IMR-90 (cell line): ENCODE data around the gene TRAPPC3. TPM values are rescaled to one million over a fixed set of nuclear protein-coding genes. Genes with fewer than 3 reads are reported as not detected.

ENCODE experiments used
- ATAC-seq: fragments of 200-7000 bp; cut with Tn5 transposase; 2 replicates; pipeline ENCODE4 v1.9.1; 2020; ENCODE audit warnings: low read depth, mild to moderate bottlenecking, moderate library complexity
- BruUV-seq: library from RNA; stranded (reverse); fragments of 400-500 nt; replicated peaks from 2 replicates; lab custom pipeline; 2021; lab: Mats Ljungman, UMichigan
- CTCF ChIA-PET: fragments of 300-600 bp; formaldehyde crosslinking; extraction: SDS; loops from one replicate; lab custom pipeline; 2021; ENCODE audit warnings: antibody characterized with exemption; lab: Yijun Ruan, JAX
- POLR2A ChIA-PET: fragments of 300-600 bp; sonication (Branson Sonifier 250); formaldehyde crosslinking; loops from one replicate; lab custom pipeline; 2022; ENCODE audit warnings: antibody characterized with exemption; ENCODE audit not compliant: unreplicated experiment; lab: Charles Lee
- DNase-seq: peaks from one replicate; pipeline ENCODE4 v3.0.0; 2013
- H2AFZ ChIP-seq: replicated peaks from 2 replicates; pipeline ENCODE3; 2013; ENCODE audit warnings: low read length, mild to moderate bottlenecking; ENCODE audit not compliant: poor library complexity
- H2AK5ac ChIP-seq: 2 replicates; pipeline ENCODE4 v1.6.1; 2013; ENCODE audit warnings: low read depth, low read length, inconsistent platforms
- H2AK9ac ChIP-seq: replicated peaks from 2 replicates; pipeline ENCODE3; 2013; ENCODE audit warnings: mild to moderate bottlenecking, low read depth, low read length, moderate library complexity; ENCODE audit not compliant: poor library complexity
- H2BK120ac ChIP-seq: 2 replicates; pipeline ENCODE4 v1.6.1; 2013; ENCODE audit warnings: low read depth, low read length, inconsistent platforms
- H2BK15ac ChIP-seq: 3 replicates; pipeline ENCODE4 v1.6.1; 2013; ENCODE audit warnings: low read depth, low read length, inconsistent platforms
- H2BK20ac ChIP-seq: 2 replicates; pipeline ENCODE4 v1.6.1; 2013; ENCODE audit warnings: low read depth, mild to moderate bottlenecking, inconsistent platforms, low read length, moderate library complexity
- H2BK5ac ChIP-seq: 2 replicates; pipeline ENCODE4 v1.6.1; 2013; ENCODE audit warnings: mild to moderate bottlenecking, low read depth, low read length, inconsistent platforms; ENCODE audit not compliant: poor library complexity, severe bottlenecking
- H3K14ac ChIP-seq: replicated peaks from 2 replicates; pipeline ENCODE4 v1.6.1; 2013; ENCODE audit warnings: low read depth, low read length, inconsistent platforms
- H3K18ac ChIP-seq: 2 replicates; pipeline ENCODE4 v1.6.1; 2013; ENCODE audit warnings: low read depth, low read length, control low read depth
- H3K23ac ChIP-seq: 2 replicates; pipeline ENCODE4 v1.6.1; 2013; ENCODE audit warnings: low read depth, low read length, inconsistent platforms
- H3K27ac ChIP-seq: 2 replicates; pipeline ENCODE4 v1.5.1; 2013; ENCODE audit warnings: mild to moderate bottlenecking, control low read depth, low read length; ENCODE audit not compliant: insufficient read depth
- H3K27me3 ChIP-seq: 2 replicates; pipeline ENCODE4 v1.6.1; 2013; ENCODE audit warnings: low read length; ENCODE audit not compliant: control insufficient read depth, insufficient read depth
- H3K36me3 ChIP-seq: 2 replicates; pipeline ENCODE4 v1.6.1; 2013; ENCODE audit warnings: low read length, mixed read lengths; ENCODE audit not compliant: control insufficient read depth, insufficient read depth
- H3K4ac ChIP-seq: 2 replicates; pipeline ENCODE4 v1.6.1; 2013; ENCODE audit warnings: low read depth, low read length, inconsistent platforms
- H3K4me1 ChIP-seq: 2 replicates; pipeline ENCODE4 v1.6.1; 2013; ENCODE audit warnings: low read length, mixed read lengths; ENCODE audit not compliant: control insufficient read depth, insufficient read depth
- H3K4me2 ChIP-seq: 2 replicates; pipeline ENCODE4 v1.6.1; 2013; ENCODE audit warnings: low read depth, mild to moderate bottlenecking, control low read depth, low read length, moderate library complexity
- H3K4me3 ChIP-seq: 2 replicates; pipeline ENCODE4 v1.5.1; 2013; ENCODE audit warnings: low read depth, mild to moderate bottlenecking, control low read depth, low read length, moderate library complexity; ENCODE audit not compliant: insufficient read depth
- H3K56ac ChIP-seq: 2 replicates; pipeline ENCODE4 v1.6.1; 2013; ENCODE audit warnings: low read length, inconsistent platforms; ENCODE audit not compliant: insufficient read depth; ENCODE audit errors: extremely low read depth
- H3K79me1 ChIP-seq, 2 experiments: 2 replicates each; pipeline ENCODE4 v1.6.1; 2013; ENCODE audit warnings: low read length in 2 of 2, inconsistent platforms in 1 of 2, low read depth in 1 of 2
- H3K9ac ChIP-seq: 2 replicates; pipeline ENCODE4 v1.6.1; 2013; ENCODE audit warnings: low read depth, low read length, control low read depth
- H3K9me1 ChIP-seq: 2 replicates; pipeline ENCODE4 v1.6.1; 2013; ENCODE audit warnings: low read length, inconsistent platforms; ENCODE audit not compliant: insufficient read depth
- H3K9me3 ChIP-seq: 2 replicates; pipeline ENCODE4 v1.6.1; 2013; ENCODE audit warnings: low read length; ENCODE audit not compliant: control insufficient read depth, insufficient read depth
- H4K20me1 ChIP-seq: 2 replicates; pipeline ENCODE4 v1.6.1; 2013; ENCODE audit warnings: low read length, inconsistent platforms; ENCODE audit not compliant: insufficient read depth
- H4K5ac ChIP-seq: 2 replicates; pipeline ENCODE4 v1.6.1; 2013; ENCODE audit warnings: mild to moderate bottlenecking, low read depth, low read length, control low read depth
- H4K8ac ChIP-seq, 2 experiments: 2 replicates each; pipeline ENCODE4 v1.6.1; 2013; ENCODE audit warnings: low read depth in 2 of 2, low read length in 2 of 2, control low read depth in 1 of 2, inconsistent platforms in 1 of 2
- H4K91ac ChIP-seq: 2 replicates; pipeline ENCODE4 v1.6.1; 2013; ENCODE audit warnings: low read depth, low read length, inconsistent platforms; ENCODE audit not compliant: insufficient read depth
- BHLHE40 ChIP-seq: fragments of 150-350 bp; IDR thresholded peaks from 2 replicates; pipeline ENCODE4 v1.6.1; 2016; ENCODE audit warnings: mild to moderate bottlenecking, low read depth, low read length
- CEBPB ChIP-seq: IDR thresholded peaks from 2 replicates; pipeline ENCODE4 v1.6.1; 2012; ENCODE audit warnings: low read depth, low read length, improper control_type of control experiment
- CHD1 ChIP-seq: IDR thresholded peaks from 2 replicates; pipeline ENCODE4 v1.6.1; 2012; ENCODE audit warnings: low read depth, low read length, improper control_type of control experiment
- CTCF ChIP-seq: conservative IDR thresholded peaks from 2 replicates; pipeline ENCODE4 v1.5.1; 2012; ENCODE audit warnings: mild to moderate bottlenecking, low read depth, low read length, improper control_type of control experiment
- ELK1 ChIP-seq: fragments of 150-350 bp; IDR thresholded peaks from 2 replicates; pipeline ENCODE4 v1.6.1; 2016; ENCODE audit warnings: low read depth, mild to moderate bottlenecking, low read length, moderate library complexity, borderline replicate concordance
- FOS ChIP-seq: fragments of 150-350 bp; IDR thresholded peaks from 2 replicates; pipeline ENCODE4 v1.6.1; 2016; ENCODE audit warnings: low read depth, low read length
- MAFK ChIP-seq: IDR thresholded peaks from 2 replicates; pipeline ENCODE4 v1.6.1; 2012; ENCODE audit warnings: low read depth, low read length, improper control_type of control experiment
- MAZ ChIP-seq: IDR thresholded peaks from 2 replicates; pipeline ENCODE4 v1.6.1; 2012; ENCODE audit warnings: low read depth, mild to moderate bottlenecking, low read length, improper control_type of control experiment, moderate library complexity, borderline replicate concordance
- MXI1 ChIP-seq: IDR thresholded peaks from 2 replicates; pipeline ENCODE4 v1.6.1; 2012; ENCODE audit warnings: low read depth, mild to moderate bottlenecking, low read length, moderate library complexity, borderline replicate concordance
- NFE2L2 ChIP-seq: fragments of 150-350 bp; IDR thresholded peaks from 2 replicates; pipeline ENCODE4 v1.6.1; 2016; ENCODE audit warnings: low read depth, mild to moderate bottlenecking, low read length
- POLR2A ChIP-seq: IDR thresholded peaks from 2 replicates; pipeline ENCODE4 v1.6.1; 2012; ENCODE audit warnings: mild to moderate bottlenecking, low read depth, low read length
- RAD21 ChIP-seq: IDR thresholded peaks from 2 replicates; pipeline ENCODE4 v1.6.1; 2012; ENCODE audit warnings: low read length, improper control_type of control experiment
- RCOR1 ChIP-seq: IDR thresholded peaks from 2 replicates; pipeline ENCODE4 v1.6.1; 2012; ENCODE audit warnings: mild to moderate bottlenecking, low read length, improper control_type of control experiment; ENCODE audit not compliant: insufficient replicate concordance
- RFX5 ChIP-seq: IDR thresholded peaks from 2 replicates; pipeline ENCODE4 v1.8.0; 2012; ENCODE audit warnings: low read depth, mild to moderate bottlenecking, low read length, moderate library complexity
- SMC3 ChIP-seq: fragments of 150-350 bp; IDR thresholded peaks from 2 replicates; pipeline ENCODE4 v1.6.1; 2016; ENCODE audit warnings: low read depth, mild to moderate bottlenecking, antibody characterized with exemption, low read length, moderate library complexity
- USF2 ChIP-seq: fragments of 150-350 bp; IDR thresholded peaks from 2 replicates; pipeline ENCODE4 v1.6.1; 2017; ENCODE audit warnings: mild to moderate bottlenecking, antibody characterized with exemption, low read length, low read depth
- WGBS, 2 experiments: methylation state at CpG; one replicate each; pipeline versions ENCODE4 v1.1.5 to v1.1.7; 2013; ENCODE audit warnings: missing lambda C conversion rate in 2 of 2; ENCODE audit not compliant: insufficient read length in 1 of 2; ENCODE audit errors: extremely low coverage in 2 of 2; 5-methylcytosine and 5-hydroxymethylcytosine counted together
- dilution Hi-C: fragments of 300-500 bp; cut with HindIII; formaldehyde crosslinking; loops from one replicate; pipeline ENCODE4 v1.14.3; 2018; ENCODE audit warnings: low sequenced_read_pairs; ENCODE audit not compliant: unreplicated experiment
- in situ Hi-C: fragments of 300-500 bp; cut with MboI; formaldehyde crosslinking; loops from 3 replicates; pipeline ENCODE4 v1.14.3; 2019; ENCODE audit warnings: low sequenced_read_pairs, inconsistent platforms, mixed read lengths
- intact Hi-C: fragments of 100-400 bp; cut with micrococcal nuclease; formaldehyde crosslinking; loops from 2 replicates; pipeline ENCODE4 v1.10.0; 2022
- polyA plus RNA-seq, 3 experiments: library from polyadenylated mRNA; depleted of rRNA; stranded (reverse); fragments of >200 nt; gene quantifications; 2 replicates each; pipeline ENCODE4 v1.2.3, GENCODE V29; 2012; ENCODE audit warnings: low replicate concordance in 1 of 3
- total RNA-seq: library from RNA; depleted of rRNA; stranded (reverse); fragments of >200 nt; gene quantifications from 2 replicates; pipeline ENCODE4 v1.2.3, GENCODE V29; 2012

Gene TRAPPC3
- total and polyA plus RNA-seq, 2 of the 4 experiments (the other 2 are of a cell fraction): 76.0 to 77.8 TPM

- Histone ChIP-seq H2AK5ac (peak overlapping the region; percentile 56; the same call in 1 of the 2 replicates), H4K8ac (no peak overlapping the region), H3K4me1 (peaks cover 7% of the 10 kb centered on the region), H3K79me1 (no peaks in the 10 kb centered on the region), H4K91ac (no peak overlapping the region), H2BK20ac (no peak overlapping the region), H3K4ac (no peak overlapping the region), H3K9me1 (peaks cover 10% of the 10 kb centered on the region), H4K5ac (no peak overlapping the region), H3K27ac (no peak overlapping the region), H2BK120ac (no peak overlapping the region), H3K23ac (no peak overlapping the region), H3K9me3 (no peaks in the 10 kb centered on the region), H2AFZ (no peak overlapping the region), H3K14ac (no peak overlapping the region), H2AK9ac (no peak overlapping the region), H3K56ac (no peak overlapping the region), H3K9ac (no peak overlapping the region), H3K18ac (no peak overlapping the region), H4K20me1 (no peaks in the 10 kb centered on the region; the same call in 1 of the 2 replicates), H2BK5ac (no peak overlapping the region), H2BK15ac (no peak overlapping the region), H3K36me3 (no peaks in the 10 kb centered on the region), H3K4me3 (no peak overlapping the region), H3K4me2 (no peak overlapping the region), H3K27me3 (no peaks in the 10 kb centered on the region)
- in situ Hi-C loops: loop anchor here (25.0 kb wide), 1 partner anchor 299 kb away; no protein-coding TSS in a partner anchor
- TF ChIP-seq USF2: no peak
- TF ChIP-seq BHLHE40: no peak
- no peak for TF ChIP-seq CEBPB
- TF ChIP-seq SMC3: no peak
- TF ChIP-seq FOS: no peak
- TF ChIP-seq POLR2A: no peak
- no peak for TF ChIP-seq ELK1
- no peak for TF ChIP-seq MAFK
- TF ChIP-seq RCOR1: no peak
- no peak for TF ChIP-seq CHD1
- TF ChIP-seq RFX5: no peak
- no peak for TF ChIP-seq MXI1
- TF ChIP-seq NFE2L2: no peak
- no peak for TF ChIP-seq MAZ
- no peak for TF ChIP-seq RAD21
- TF ChIP-seq CTCF: no peak
- intact Hi-C loops: no loop called here
- 94% methylated on average over 6 of the region's 9 CpGs; no CpG with 5 or more reads in 1 of the 2 experiments for WGBS, 2 experiments
- no peak for DNase-seq
- CTCF ChIA-PET: no interaction called here
- dilution Hi-C loops: no loop called here
- ATAC-seq: no peak
- POLR2A ChIA-PET: no interaction called here
- no TSS peak for BruUV-seq
Measured at GRCh38 chr1:36112823-36113222, 36.5 kb downstream of the TRAPPC3 start.
